Liver (tissue), 9 donors: Measurements from ENCODE around the gene IPO9. TPM values are rescaled to one million over a fixed set of nuclear protein-coding genes. Genes with fewer than 3 reads are reported as not detected.

Experiments
- DNase-seq: peaks from one replicate; pipeline ENCODE4 v3.0.0-alpha.2; 2017; ENCODE audit warnings: low spot score
- H3K27ac ChIP-seq, 2 donors: one replicate each; pipeline ENCODE4 v1.7.0; 2013; ENCODE audit warnings: inconsistent platforms in 2 of 2, low read length in 2 of 2, control low read depth in 1 of 2, low read depth in 1 of 2, mild to moderate bottlenecking in 1 of 2
- H3K27me3 ChIP-seq, 4 donors: one replicate each; pipeline versions ENCODE4 v1.6.1 to v1.7.0; 2013; ENCODE audit warnings: low read length in 3 of 4, inconsistent platforms in 1 of 4, mild to moderate bottlenecking in 1 of 4, moderate library complexity in 1 of 4; ENCODE audit not compliant: control insufficient read depth in 4 of 4, insufficient read depth in 4 of 4
- H3K36me3 ChIP-seq, 4 donors: one replicate each; pipeline versions ENCODE4 v1.6.1 to v1.7.0; 2013; ENCODE audit warnings: low read length in 3 of 4, mild to moderate bottlenecking in 3 of 4, low read depth in 1 of 4, moderate library complexity in 1 of 4; ENCODE audit not compliant: control insufficient read depth in 4 of 4, insufficient read depth in 3 of 4
- H3K4me1 ChIP-seq, 4 donors: one replicate each; pipeline versions ENCODE4 v1.6.1 to v1.7.0; 2013; ENCODE audit warnings: low read length in 3 of 4, mild to moderate bottlenecking in 3 of 4, moderate library complexity in 1 of 4; ENCODE audit not compliant: control insufficient read depth in 4 of 4, insufficient read depth in 4 of 4
- H3K4me3 ChIP-seq, 3 donors: one replicate each; pipeline versions ENCODE4 v1.6.1 to v1.7.0; 2013; ENCODE audit warnings: low read length in 3 of 3, control low read depth in 1 of 3, low read depth in 1 of 3, mild to moderate bottlenecking in 1 of 3
- H3K9ac ChIP-seq, 2 donors: one replicate each; pipeline ENCODE4 v1.7.0; 2013; ENCODE audit warnings: low read length in 2 of 2, mild to moderate bottlenecking in 2 of 2, moderate library complexity in 2 of 2, control low read depth in 1 of 2, low read depth in 1 of 2
- H3K9me3 ChIP-seq, 4 donors: one replicate each; pipeline versions ENCODE4 v1.6.1 to v1.7.0; 2013; ENCODE audit warnings: low read length in 3 of 4; ENCODE audit not compliant: control insufficient read depth in 4 of 4
- CTCF ChIP-seq: fragments of 150-350 bp; IDR thresholded peaks from 2 replicates; pipeline ENCODE4 v1.5.1; 2017; ENCODE audit warnings: improper control_type of control experiment, low read depth, low read length; ENCODE audit not compliant: missing input control
- EGR1 ChIP-seq, 2 donors: IDR thresholded peaks; 2 replicates each; pipeline ENCODE4 v1.6.1; 2016 to 2018; ENCODE audit warnings: antibody characterized with exemption in 2 of 2, low read depth in 2 of 2
- FOXA2 ChIP-seq: IDR thresholded peaks from 2 replicates; pipeline ENCODE4 v1.6.1; 2016; ENCODE audit warnings: antibody characterized with exemption
- GABPA ChIP-seq, 2 donors: IDR thresholded peaks in 1 of 2; conservative IDR thresholded peaks in 1 of 2; 2 replicates each; pipeline ENCODE4 v1.6.1; 2016; ENCODE audit warnings: antibody characterized with exemption in 2 of 2, mild to moderate bottlenecking in 1 of 2, moderate library complexity in 1 of 2
- HNF4A ChIP-seq, 2 donors: conservative IDR thresholded peaks; 2 replicates each; pipeline ENCODE4 v1.6.1; 2016; ENCODE audit warnings: antibody characterized with exemption in 2 of 2, mild to moderate bottlenecking in 2 of 2
- HNF4G ChIP-seq: IDR thresholded peaks from 2 replicates; pipeline ENCODE4 v1.6.1; 2016; ENCODE audit warnings: antibody characterized with exemption
- JUND ChIP-seq, 2 donors: IDR thresholded peaks; 2 replicates each; pipeline ENCODE4 v1.6.1; 2016; ENCODE audit warnings: antibody characterized with exemption in 2 of 2
- NR2F2 ChIP-seq: IDR thresholded peaks from 2 replicates; pipeline ENCODE4 v1.6.1; 2016; ENCODE audit warnings: antibody characterized with exemption
- RAD21 ChIP-seq, 2 donors: IDR thresholded peaks; 2 replicates each; pipeline ENCODE4 v1.6.1; 2016; ENCODE audit warnings: antibody characterized with exemption in 2 of 2, mild to moderate bottlenecking in 2 of 2
- REST ChIP-seq: IDR thresholded peaks from 2 replicates; pipeline ENCODE4 v1.6.1; 2016; ENCODE audit warnings: antibody characterized with exemption, mild to moderate bottlenecking
- RXRA ChIP-seq, 2 donors: IDR thresholded peaks; 2 replicates each; pipeline ENCODE4 v1.6.1; 2017 to 2018; ENCODE audit warnings: antibody characterized with exemption in 2 of 2, mild to moderate bottlenecking in 1 of 2
- SP1 ChIP-seq: IDR thresholded peaks from 2 replicates; pipeline ENCODE4 v1.6.1; 2018; ENCODE audit warnings: antibody characterized with exemption, mild to moderate bottlenecking
- TAF1 ChIP-seq: conservative IDR thresholded peaks from 2 replicates; pipeline ENCODE4 v1.6.1; 2016; ENCODE audit warnings: antibody characterized with exemption, mild to moderate bottlenecking
- YY1 ChIP-seq: IDR thresholded peaks from 2 replicates; pipeline ENCODE4 v1.6.1; 2016; ENCODE audit warnings: antibody characterized with exemption, mild to moderate bottlenecking
- WGBS: extraction: QIAGEN DNeasy Blood & Tissue Kit; methylation state at CpG from one replicate; pipeline ENCODE4 v1.1.7; 2013; 5-methylcytosine and 5-hydroxymethylcytosine counted together
- polyA plus RNA-seq, 2 donors: library from polyadenylated mRNA; stranded (reverse) in 1 of 2; unstranded in 1 of 2; fragments of 200-250 nt in 1 of 2; fragments of >200 nt in 1 of 2; fragmentation: Nextera tagmentation in 1 of 2; extraction: Ambion mirVana in 1 of 2; gene quantifications; one replicate each; pipeline versions ENCODE4 v1.2.1 to v1.2.3, GENCODE V29; 2013 to 2015
- total RNA-seq, 2 donors: library from RNA; depleted of rRNA; stranded (reverse); fragments of >200 nt; gene quantifications; one replicate each; pipeline ENCODE4 v1.2.3, GENCODE V29; 2014
- TF ChIP-seq, protein P1 (sequence below): IDR thresholded peaks from 2 replicates; pipeline ENCODE4 v1.6.1; 2016; ENCODE audit warnings: antibody characterized with exemption
- TF ChIP-seq, protein P2 (sequence below): IDR thresholded peaks from 2 replicates; pipeline ENCODE4 v1.6.1; 2016; ENCODE audit warnings: antibody characterized with exemption
- donor health status: healthy.
- donor health status: healthy.
- donor health status: healthy.
- donor health status: healthy.
- donor health status: healthy.

Gene IPO9
- total and polyA plus RNA-seq, 4 donors = 6.6 to 22.1 (median 13.6) TPM

- Histone ChIP-seq H3K9ac (no peak overlapping the region), H3K9me3 (no peaks in the 10 kb centered on the region), H3K27me3 (no peaks in the 10 kb centered on the region), H3K4me3 (no peak overlapping the region), H3K36me3 (peaks cover 0 to 2% (median 0%) of the 10 kb centered on the region in 4 donors), H3K4me1 (peaks cover 3 to 15% (median 6%) of the 10 kb centered on the region in 4 donors), H3K27ac (no peak overlapping the region)
- WGBS = 96% methylated on average over 4 of the region's 4 CpGs
- no peak for TF ChIP-seq NR2F2
- TF ChIP-seq REST = no peak
- TF ChIP-seq, protein P1, sequence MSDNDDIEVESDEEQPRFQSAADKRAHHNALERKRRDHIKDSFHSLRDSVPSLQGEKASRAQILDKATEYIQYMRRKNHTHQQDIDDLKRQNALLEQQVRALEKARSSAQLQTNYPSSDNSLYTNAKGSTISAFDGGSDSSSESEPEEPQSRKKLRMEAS = no peak
- TF ChIP-seq RAD21 (IDR thresholded peaks at IDR 0.05) = no peak
- TF ChIP-seq HNF4G = no peak
- no peak for TF ChIP-seq EGR1 (IDR thresholded peaks at IDR 0.05; ENCODE audit: low read depth in 2 of 2)
- TF ChIP-seq CTCF = no peak
- TF ChIP-seq FOXA2 = no peak
- TF ChIP-seq, protein P2, sequence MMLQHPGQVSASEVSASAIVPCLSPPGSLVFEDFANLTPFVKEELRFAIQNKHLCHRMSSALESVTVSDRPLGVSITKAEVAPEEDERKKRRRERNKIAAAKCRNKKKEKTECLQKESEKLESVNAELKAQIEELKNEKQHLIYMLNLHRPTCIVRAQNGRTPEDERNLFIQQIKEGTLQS = no peak
- TF ChIP-seq HNF4A (conservative IDR thresholded peaks at IDR 0.05) = no peak
- no peak for TF ChIP-seq GABPA (IDR thresholded peaks at IDR 0.05 in 1 of 2, conservative IDR thresholded peaks at IDR 0.05 in 1 of 2)
- no peak for DNase-seq
Measured at GRCh38 chr1:201840055-201840454, 11.1 kb downstream of the IPO9 start.

DNA sequence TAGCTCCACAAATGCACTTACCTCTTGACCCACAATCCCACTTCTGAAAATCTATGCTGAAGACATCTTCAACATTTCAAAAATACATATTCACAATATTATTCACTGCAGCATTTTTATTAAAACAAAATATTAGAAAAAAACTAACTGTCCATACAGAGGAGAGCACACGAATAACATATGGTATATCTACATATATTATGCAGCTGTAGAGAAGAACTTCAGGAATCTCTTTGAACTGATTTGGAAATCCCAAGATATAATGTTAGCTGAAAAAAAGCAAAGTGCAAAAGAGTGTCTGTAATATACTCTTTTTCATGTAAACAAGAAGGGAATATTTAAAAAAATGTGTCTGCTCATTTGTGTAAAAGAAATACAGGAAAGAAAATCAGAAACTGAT lies 11.5 kb downstream of the IPO9 start:
- Histone ChIP-seq H3K9me3 (no peaks in the 10 kb centered on the region), H3K27me3 (no peaks in the 10 kb centered on the region), H3K36me3 (peaks cover 0 to 2% (median 0%) of the 10 kb centered on the region in 4 donors), H3K9ac (no peak overlapping the region), H3K4me3 (no peak overlapping the region), H3K27ac (no peak overlapping the region), H3K4me1 (peaks cover 3 to 15% (median 6%) of the 10 kb centered on the region in 4 donors)
- no peak for TF ChIP-seq REST
- no peak for TF ChIP-seq TAF1
- TF ChIP-seq SP1 = no peak
- no peak for TF ChIP-seq YY1
- no peak for TF ChIP-seq NR2F2
- TF ChIP-seq RXRA (IDR thresholded peaks at IDR 0.05) = no peak
- no peak for TF ChIP-seq FOXA2
- TF ChIP-seq EGR1 (IDR thresholded peaks at IDR 0.05; ENCODE audit: low read depth in 2 of 2) = no peak
- no peak for TF ChIP-seq RAD21 (IDR thresholded peaks at IDR 0.05)
- no peak for TF ChIP-seq HNF4A (conservative IDR thresholded peaks at IDR 0.05)
- no peak for TF ChIP-seq JUND (IDR thresholded peaks at IDR 0.05)
- no peak for TF ChIP-seq CTCF
- no peak for DNase-seq
- WGBS = 95% methylated on average over 1 of the region's 1 CpG
